GM18517 (cell line): ENCODE data around the gene MICAL3.

ENCODE experiments used
- ATAC-seq: cut with Tn5 transposase; IDR thresholded peaks from one replicate; pipeline ENCODE4 v1.9.1; 2021; ENCODE audit warnings: mild to moderate bottlenecking, moderate library complexity; ENCODE audit not compliant: unreplicated experiment

MICAL3 gene

GRCh38 chr22:17828502-17829080, 195.8 kb downstream of the MICAL3 start:
- ATAC-seq = no peak

DNA sequence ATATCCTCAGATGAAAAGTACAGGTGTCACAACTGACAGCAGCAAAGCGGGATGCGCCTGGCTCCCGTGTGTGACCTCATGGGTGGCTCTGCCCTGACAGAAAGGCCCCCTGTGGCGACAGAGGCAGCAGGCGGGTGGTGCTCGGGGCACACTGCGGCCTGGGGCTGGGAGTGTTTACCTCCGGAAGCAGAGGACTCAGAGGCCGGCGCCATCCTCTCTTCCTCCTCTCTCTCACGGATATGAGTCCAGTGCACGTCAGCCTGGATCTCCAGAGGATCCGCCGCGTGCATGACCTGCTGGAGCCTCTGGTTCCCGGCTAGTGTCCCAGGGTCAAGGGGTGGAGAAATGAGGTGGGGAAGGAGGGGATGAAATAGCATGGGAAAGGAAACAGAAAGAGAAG, 196.9 kb downstream of the MICAL3 start:
- ATAC-seq = no peak

DNA sequence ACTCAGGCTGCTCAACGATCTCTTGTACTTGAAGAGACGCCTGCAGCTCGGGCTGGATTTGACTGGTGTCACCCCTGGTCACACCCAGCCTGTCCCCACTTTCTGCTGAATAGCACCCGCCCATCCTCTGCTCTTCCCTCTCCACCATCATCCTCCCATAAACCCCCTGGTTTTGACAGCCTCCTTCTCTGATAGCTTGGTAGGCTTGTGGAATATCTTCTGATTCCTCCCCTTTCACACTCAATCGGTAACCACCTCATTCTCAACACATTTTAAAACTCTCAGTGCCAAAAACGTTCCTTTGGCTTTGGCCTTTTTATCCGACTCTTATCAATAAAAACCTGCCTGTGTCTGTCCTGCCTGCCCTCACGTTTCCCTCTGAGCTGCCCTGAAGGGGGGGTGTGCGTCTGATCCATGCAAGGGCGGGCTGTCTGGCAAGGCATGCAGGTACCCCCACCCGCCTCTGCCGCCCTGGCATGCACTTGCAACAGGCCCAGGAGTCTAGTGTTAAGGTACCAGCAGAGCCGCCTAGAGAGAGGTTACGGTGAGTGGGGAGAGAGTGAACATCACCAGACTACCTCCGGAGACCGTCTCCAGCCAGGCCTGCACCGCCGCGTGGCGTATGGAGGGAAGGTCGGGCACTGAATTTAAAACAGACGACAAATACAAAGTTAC, 198.3 kb downstream of the MICAL3 start:
- ATAC-seq = no peak

- no peak for ATAC-seq
These were observed 199.9 kb downstream of the MICAL3 start for GRCh38 chr22:17824457-17824856.

DNA sequence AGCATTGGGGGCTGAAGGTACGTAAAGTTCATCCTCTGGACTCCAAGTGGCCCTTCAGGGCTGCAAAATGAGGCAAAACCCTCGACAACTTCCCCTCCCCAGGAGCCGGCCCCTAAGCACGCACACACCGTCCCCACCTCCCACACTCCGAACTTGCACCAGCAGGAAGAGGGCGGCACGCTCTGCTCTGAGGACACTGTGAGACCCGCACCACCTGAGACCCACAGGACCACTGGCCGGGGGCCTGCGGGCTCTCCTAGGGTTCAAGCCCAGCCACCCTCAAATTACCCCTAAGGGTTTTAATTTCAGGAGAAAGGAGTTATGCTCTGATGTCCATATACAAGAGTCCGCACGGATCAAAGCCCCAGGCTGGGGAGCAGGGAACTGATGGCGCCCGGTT, 200.4 kb downstream of the MICAL3 start:
- no peak for ATAC-seq

DNA sequence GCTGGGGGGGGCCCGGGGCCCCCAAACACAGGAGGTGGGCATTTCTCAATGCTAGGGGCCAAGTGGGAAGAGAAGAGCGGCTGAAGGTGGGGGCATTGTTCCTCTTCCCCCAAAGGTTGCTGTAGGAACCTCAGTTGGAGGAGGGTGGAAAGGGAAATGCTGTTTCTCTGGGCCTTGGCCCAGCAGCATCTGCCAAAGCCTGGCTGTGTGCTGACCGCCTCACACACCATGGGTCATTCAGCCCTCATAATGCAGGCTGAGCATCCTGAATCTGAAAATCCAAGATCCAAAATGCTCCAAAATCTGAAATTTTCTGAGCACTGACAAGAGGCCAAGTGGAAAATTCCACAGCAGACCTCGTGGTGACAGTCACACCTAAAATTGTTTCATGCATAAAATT, 201.1 kb downstream of the MICAL3 start:
- ATAC-seq = no peak

DNA sequence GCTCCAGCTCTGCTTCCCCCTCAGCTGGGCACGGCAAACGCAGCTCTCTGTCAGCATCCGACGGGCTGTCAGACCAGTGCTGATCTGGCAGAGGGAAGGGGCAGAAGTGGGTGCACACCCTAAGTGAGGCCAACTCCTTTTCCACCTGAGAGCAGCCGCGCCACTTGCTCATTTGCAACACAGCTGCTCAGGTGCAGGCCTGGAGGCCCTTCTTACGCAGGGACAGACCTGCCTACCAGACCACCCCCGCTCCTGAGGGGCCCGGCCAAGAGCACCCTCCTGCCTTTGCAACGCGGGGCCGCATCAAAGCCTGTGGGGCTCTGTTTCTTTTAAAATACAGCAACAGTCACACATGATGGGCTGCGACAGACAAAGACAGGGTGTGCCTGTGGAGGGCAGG, 202.3 kb downstream of the MICAL3 start:
- no peak for ATAC-seq

DNA sequence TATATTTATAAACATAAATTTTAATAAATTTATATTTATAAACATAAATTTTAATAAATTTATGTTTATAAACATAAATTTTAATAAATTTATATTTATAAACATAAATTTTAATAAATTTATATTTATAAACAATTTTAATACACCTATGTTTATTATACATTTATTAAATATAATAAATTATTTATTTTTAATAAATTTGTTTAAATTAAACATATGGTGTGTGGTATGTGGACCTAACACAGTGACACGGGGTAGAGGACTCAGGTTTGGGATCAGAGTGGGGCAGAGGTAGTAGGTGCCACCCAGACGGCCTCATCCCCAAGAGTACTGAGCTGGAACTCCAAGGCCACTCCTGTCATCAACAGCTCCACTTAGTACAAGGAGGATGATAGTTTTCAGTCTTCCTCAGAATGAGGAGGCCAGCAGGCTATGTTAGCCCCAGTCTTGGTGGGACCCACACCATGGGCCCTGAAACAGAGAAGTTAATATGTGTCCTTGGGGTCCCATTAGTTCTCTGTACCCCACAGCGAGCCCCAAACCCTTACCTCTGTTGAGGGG, 203.4 kb downstream of the MICAL3 start:
- no peak for ATAC-seq

GRCh38 chr22:17818649-17819048, 205.7 kb downstream of the MICAL3 start:
- no peak for ATAC-seq

- no peak for ATAC-seq
These were observed 206.2 kb downstream of the MICAL3 start for GRCh38 chr22:17818180-17818579.

GRCh38 chr22:17817511-17818065, 206.8 kb downstream of the MICAL3 start:
- no peak for ATAC-seq

DNA sequence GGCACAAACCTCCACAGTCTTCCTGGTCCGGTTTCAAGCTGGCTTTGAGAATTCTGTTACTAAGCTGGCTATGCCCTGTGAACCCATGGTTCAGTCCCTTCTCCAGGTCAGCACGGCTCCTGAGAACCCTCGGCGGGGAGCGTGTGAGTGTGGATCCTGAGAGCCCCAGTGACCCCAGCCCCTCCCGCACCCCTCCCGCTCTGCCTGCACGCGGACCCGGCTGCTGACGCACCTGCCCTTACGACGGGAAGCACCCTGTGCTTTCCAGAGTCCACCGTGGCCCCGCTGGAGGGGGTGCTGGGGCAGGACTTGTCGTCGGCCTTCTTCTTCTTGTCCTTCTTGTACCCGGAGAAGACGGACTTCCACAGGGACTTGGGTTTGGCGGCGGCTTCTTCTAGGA, 207.3 kb downstream of the MICAL3 start:
- ATAC-seq = no peak

DNA sequence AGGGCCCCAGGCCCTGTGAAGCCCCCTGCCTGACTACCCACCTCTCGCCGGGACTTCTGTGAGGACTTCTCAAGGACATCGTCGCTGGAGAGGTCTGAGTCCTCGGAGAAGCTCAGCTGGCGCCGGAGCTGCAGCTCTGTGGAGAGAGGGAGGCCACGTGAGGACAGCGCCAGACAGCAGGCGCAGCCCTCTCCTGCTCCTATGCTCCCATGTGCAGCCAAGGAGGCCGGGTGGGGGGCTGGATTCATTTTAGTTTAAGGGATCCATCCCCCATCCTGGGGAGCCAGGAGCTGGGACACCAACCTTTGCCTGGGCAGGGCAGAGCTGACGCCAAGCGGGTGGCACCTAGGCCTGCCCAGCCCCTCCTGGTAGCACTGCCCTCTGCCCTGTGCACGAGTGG, 207.7 kb downstream of the MICAL3 start:
- ATAC-seq = no peak

- no peak for ATAC-seq
These were observed 208.6 kb downstream of the MICAL3 start for GRCh38 chr22:17815703-17816254.

DNA sequence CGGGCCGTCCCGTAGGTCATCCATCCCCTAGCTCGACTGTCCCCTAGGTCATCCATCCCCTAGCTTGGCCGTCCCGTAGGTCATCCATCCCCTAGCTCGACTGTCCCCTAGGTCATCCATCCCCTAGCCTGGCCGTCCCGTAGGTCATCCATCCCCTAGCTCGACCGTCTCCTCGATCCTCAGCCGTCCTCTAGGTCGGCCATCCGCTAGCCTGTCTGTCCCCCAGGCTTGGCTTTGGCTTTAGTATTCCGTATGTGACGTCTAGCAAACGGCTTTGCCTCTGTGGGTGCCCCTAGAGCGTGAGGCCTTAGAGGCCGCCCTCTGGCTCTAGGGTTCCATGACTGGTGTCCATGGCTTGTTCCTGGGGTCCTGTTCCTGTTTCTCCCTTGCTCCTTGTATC, 209.5 kb downstream of the MICAL3 start:
- ATAC-seq = no peak

GRCh38 chr22:17814084-17814483, 210.3 kb downstream of the MICAL3 start:
- ATAC-seq = no peak

DNA sequence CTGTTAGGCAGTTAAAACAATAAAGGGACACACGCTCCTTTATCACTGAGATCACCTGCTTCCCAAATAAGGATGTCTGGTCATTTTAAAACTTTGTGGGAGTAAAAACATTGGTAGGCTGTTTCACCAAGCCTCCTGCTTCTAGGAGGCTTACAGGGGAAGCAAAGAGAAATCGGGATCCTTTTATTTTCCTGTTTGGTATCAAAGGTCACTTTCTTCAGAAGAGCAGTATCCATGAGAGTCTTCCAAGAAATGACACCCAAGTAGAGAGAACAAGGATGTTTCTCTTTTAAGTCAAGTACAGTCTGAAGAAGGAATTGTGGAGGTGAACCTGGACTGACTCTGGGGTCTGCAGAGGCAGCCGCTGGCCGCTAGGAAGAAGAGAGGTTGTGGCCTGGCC, 213.2 kb downstream of the MICAL3 start:
- ATAC-seq = no peak

- ATAC-seq = no peak
These were observed 213.7 kb downstream of the MICAL3 start for GRCh38 chr22:17810570-17811116.

DNA sequence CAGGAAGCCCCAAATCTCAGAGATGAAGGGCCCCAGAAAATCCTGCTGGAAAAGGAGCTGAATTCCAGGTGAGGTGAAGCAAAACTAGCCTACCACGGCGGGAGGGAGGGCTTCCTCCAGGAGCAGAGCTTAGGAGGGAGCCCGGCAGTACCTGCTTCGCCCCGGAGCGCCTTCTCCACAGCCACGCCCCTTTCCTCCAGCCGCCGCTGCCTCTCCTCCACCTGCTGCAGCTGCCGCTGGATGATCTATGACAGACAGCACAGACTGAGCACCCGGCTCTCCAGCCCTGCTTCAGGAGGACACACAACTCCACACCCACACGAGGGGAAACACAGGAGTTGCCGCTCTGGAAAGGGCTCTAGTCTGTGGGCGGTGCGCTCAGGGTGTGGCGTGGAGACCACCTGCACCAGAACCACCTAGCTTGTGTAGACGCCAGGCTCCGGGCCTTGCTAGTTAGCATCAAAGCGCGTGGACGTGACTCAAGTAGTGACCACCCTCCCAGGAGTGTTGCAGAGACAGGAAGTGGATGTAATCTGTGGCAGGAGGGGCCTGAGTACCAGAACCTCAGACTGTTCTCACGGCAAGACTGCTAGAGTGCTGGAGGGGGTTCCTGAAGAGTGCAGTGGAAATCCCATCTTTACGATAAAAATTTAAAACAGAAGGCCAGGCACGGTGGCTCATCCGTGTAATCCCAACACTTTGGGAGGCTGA, 215.5 kb downstream of the MICAL3 start:
- no peak for ATAC-seq

GRCh38 chr22:17807578-17808410, 216.6 kb downstream of the MICAL3 start:
- ATAC-seq = no peak
